Measurements from ENCODE around the gene KLHDC8A. TPM values are rescaled to one million over a fixed set of nuclear protein-coding genes. Genes with fewer than 3 reads are reported as not detected.
"Not testable (repeated sequence)": the region's sequence is repeated elsewhere in the genome, so short reads cannot be mapped to it uniquely, and the experiment has no call there.

Gene KLHDC8A, protein sequence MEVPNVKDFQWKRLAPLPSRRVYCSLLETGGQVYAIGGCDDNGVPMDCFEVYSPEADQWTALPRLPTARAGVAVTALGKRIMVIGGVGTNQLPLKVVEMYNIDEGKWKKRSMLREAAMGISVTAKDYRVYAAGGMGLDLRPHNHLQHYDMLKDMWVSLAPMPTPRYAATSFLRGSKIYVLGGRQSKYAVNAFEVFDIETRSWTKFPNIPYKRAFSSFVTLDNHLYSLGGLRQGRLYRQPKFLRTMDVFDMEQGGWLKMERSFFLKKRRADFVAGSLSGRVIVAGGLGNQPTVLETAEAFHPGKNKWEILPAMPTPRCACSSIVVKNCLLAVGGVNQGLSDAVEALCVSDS
- total RNA-seq = not detected

DNA sequence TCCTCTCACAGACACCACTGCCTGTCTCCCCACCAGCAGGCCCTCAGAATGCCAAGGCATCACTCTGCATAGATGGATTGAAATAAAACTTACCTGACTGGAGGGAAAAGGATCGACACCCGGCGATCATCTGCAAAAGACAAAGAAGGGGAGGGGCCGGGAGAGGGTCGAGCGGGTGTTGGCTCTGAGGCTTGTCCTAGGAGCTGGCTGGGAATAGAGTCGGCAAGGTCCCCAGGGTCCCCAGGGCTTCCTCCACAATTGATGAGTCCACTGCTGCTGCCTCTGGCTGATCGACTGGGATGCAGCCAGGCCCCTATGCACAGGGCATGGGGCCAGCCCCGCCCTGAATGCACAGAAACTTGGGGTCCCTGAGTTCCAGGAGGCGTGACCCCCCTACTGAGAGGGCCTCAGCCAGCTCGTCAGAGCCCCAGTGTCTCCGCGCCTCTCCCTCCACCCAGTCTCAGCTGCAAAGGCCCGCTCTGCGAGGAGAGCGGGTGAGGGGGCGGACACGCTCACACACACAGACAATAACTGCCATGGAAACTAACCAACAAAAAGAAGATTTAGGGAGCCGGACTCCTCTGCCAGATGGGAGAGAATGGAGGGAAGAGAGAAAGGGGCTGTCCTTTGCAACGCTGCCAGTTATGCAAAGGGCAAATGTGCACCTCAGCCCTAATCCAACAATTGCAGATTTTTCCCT is at the start of gene KLHDC8A:
Gene KLHDC8A (minus strand): TSS at position 483 of the 700 bp plus-strand sequence. CDS start 13,318 bp downstream, outside the sequence.
- DNase-seq (ENCODE audit: low spot score) (no peak), ATAC-seq (no peak)

- ATAC-seq; DNase-seq (ENCODE audit: low spot score): not testable (repeated sequence)
These were observed 49.5 kb upstream of the KLHDC8A start for GRCh38 chr1:205406252-205406651.

GRCh38 chr1:205404484-205404883 is 47.8 kb upstream of the KLHDC8A start:
- DNase-seq (ENCODE audit: low spot score); ATAC-seq: not testable (repeated sequence)

DNA sequence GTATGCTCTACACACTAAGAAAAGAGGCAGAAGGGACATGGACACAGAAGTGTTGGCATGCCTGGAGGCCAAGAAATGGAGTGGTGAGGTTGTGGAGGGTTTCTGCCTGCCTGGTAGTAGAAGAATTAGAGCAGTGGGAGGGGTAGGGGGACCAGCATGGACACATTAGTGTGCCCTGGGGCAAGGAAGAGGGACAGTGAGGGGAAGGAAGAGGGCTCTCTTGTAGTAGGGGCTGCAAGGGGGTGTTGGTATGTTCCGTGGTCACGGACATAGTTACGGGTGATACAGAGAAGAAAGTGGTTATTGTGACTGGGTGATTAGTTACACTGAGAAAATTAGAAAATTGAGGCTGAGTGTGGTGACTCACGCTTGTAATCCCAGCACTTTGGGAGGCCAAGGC is 41.9 kb upstream of the KLHDC8A start:
- ATAC-seq (no peak), DNase-seq (ENCODE audit: low spot score) (no peak)

GRCh38 chr1:205396967-205397616 is 40.4 kb upstream of the KLHDC8A start:
- DNase-seq (ENCODE audit: low spot score) = no peak
- peak; percentile 52 for ATAC-seq

DNA sequence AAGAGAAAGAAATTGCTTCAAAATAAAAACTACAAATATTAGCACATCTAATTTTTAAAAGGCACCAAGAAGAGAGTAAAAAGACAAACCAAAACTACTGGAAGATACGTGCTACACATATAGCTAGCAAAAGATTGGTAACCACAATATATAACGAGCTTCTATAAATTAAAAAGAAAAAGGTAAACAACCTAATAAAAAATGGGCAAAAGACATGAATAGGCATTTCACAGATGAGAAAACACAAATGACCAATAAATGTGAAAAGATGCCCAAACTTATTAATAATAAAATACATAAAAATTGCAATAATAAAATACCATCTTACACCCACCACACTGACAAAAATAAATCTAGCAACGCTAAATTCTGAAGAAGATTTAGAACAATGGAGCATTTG is 38.9 kb upstream of the KLHDC8A start:
- ATAC-seq (no peak), DNase-seq (ENCODE audit: low spot score) (no peak)

- ATAC-seq (no peak), DNase-seq (ENCODE audit: low spot score) (no peak)
These were observed 35.9 kb upstream of the KLHDC8A start for GRCh38 chr1:205392650-205393049.

DNA sequence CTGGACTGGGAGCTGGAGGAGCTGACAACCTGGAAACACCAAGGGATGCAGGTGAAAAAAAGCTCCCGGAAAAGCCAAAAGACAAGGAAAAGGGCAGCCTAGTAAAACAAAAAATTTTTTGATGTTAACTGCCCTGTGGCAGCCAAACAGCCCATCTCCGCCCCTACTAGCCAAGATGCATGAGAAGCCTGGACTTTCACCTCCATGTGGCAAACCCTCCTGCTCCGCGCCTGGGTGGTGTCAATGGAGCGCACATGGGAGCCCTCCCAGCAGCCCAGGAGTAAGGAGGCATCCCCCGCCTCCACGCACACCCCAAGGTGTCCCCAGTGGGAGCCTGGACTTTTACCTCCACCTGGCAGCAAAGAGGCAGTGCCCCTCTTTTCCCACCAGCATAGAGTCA is 34.7 kb upstream of the KLHDC8A start:
- DNase-seq (ENCODE audit: low spot score) (no peak), ATAC-seq (peak; percentile 44)

DNA sequence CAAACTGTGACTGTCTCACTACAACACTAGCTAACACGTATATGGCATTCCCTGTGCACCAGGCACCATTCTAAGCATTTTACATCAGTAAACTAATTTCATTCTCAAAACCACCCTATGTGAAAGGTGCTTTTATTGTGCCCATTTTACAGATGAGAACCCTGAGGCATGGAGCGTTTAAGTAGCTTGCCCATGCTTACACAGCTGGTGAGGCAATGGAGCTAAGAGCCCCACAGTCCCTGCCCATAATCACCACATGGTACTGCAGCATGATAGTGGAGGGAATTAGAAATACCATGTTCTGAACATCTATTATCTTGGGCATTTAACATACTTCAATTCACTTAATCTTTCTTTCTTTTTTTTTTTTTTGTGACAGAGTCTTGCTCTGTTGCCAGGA is 31.1 kb upstream of the KLHDC8A start:
- DNase-seq (ENCODE audit: low spot score) (no peak), ATAC-seq (no peak)

DNA sequence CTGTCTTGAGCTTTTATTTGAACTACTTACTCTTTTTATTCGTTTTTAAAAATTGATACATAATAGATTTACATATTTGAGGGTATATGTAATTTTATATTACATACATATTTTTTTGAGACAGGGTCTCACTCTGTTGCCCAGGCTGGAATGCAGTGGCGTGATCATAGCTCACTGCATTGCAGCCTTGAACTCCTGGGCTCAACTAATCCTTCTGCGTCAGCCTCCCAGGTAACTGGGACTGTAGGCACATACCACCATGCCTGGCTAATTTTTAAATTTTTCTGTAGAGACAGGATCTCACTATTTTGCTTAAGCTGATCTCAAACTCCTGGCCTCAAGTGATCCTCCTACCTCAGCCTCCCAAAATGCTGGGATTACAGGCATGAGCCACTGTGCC is 26.3 kb upstream of the KLHDC8A start:
- not testable (repeated sequence) for ATAC-seq; DNase-seq (ENCODE audit: low spot score)

DNA sequence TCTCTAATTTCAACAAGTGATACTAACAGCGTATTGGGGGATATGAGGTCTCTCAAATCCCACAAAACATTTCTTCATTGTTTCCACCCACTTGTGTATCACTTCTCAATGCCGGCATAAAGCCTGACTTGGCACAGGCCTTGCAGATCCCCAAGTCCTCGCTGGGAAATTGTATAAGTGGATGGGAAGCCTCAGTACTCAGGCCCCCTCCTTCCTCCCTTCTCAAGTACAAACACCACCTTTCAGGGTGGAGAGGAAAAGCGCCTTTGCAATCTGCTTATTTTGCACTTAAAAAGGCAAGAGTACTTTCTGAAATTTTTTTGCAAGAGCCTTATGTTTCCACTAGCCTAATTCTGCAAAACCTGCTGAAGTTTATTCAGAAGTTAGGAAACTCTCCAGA is 25.8 kb upstream of the KLHDC8A start:
- DNase-seq (ENCODE audit: low spot score) = no peak
- no peak for ATAC-seq

DNA sequence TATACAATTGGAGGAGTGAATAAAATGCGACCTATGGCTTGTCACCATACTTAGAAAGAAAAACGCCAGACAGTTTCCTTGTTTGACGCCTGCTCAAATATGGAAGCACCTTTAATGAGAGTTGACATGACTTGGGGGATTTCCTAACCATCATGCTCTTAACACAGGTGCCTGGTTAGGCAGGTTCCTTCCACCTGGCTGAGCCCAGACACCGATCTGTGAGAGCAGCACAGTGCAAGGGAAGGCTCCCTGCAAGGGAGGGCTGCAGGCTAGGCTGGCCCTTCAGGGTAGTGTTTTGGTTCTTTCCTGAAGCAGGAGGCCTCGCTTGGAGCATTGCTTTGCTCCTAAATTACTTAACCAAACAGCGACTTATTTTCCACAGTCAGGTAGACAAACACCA is 24.6 kb upstream of the KLHDC8A start:
- ATAC-seq = no peak
- no peak for DNase-seq (ENCODE audit: low spot score)

GRCh38 chr1:205380882-205381281 is 24.2 kb upstream of the KLHDC8A start:
- no peak for DNase-seq (ENCODE audit: low spot score)
- ATAC-seq = no peak

DNA sequence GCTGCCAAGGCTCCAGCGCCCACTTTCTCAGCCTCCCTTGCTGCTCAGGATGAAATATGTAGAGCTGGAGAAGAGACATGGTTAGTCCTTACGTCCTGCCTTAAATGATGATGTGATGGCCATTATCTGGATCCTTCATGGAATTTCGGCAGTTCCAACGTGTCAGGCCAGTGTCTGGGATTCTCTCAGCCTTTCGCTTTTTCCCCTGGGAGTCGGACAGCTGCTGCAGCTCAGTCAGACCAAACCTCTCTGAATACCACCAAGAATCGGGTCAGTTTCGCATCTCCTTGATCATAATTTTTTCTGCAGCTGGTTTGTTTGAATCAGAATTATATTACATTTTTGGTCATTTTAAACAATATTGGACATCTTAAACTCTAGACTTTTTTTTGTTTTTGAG is 22.3 kb upstream of the KLHDC8A start:
- DNase-seq (ENCODE audit: low spot score) (no peak), ATAC-seq (no peak)

GRCh38 chr1:205377355-205377754 is 20.6 kb upstream of the KLHDC8A start:
- DNase-seq (ENCODE audit: low spot score) = no peak
- no peak for ATAC-seq

DNA sequence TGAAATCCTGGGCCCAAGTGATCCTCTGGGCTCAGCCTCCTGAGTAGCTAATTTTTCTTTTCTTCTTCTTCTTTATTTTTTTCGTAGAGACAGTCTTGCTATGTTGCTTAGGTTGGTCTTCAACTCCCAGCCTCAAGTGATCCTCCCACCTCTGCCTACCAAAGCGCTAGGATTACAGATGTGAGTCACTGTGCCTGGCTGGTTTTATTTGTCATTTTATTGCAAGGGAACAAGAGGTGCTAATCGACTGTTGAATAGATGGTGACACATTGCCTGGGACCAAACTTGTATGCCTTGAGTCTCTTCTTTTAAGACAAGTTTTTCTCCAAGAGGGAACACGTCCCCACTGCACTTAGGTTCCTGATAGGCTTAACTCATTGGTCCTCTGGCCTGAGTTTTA is 20.0 kb upstream of the KLHDC8A start:
- ATAC-seq (no peak), DNase-seq (ENCODE audit: low spot score) (no peak)

GRCh38 chr1:205375835-205376545 is 19.3 kb upstream of the KLHDC8A start:
- no peak for DNase-seq (ENCODE audit: low spot score)
- peak; percentile 67 for ATAC-seq

DNA sequence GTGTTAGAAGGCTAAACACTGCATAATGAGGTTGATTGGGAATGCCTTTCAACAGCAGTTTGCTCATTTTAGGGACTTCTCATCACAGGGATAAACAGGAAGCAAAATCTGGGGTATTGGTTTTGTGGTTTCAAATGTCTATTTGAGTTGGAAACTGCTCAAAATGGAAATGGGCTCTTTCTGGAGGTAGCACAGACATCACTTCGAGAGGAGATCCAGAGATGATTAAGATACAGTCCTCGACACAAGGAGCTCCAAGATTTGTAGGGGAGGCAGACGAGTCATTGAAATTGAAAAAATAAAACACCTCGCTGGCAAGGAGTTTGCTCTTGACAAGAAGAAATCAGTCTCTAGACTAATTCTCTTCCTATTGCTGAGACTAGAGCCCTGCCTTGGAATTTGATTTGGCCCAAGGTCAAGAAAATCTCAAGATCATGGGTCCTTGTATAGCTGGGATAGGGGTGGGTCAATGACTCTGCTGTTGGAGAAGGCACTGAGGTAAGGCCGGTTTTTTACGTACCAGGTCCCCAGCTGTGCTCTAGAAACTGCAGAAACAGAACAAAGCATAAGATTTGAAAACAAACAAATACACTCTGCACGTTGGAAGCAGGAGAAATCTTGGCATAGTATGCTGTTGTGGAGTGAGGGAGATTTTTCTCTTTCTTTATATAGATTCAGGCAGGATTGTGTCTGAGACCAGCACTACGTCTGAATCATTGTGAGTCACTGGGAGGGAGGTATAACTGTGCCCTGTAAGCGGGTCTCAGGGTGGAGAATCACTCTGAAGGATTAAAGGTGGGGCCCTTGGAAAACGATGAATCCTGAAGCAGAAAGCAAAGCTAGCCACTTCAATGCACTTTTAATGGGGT is 17.7 kb upstream of the KLHDC8A start:
- DNase-seq (ENCODE audit: low spot score) = no peak
- ATAC-seq = no peak

DNA sequence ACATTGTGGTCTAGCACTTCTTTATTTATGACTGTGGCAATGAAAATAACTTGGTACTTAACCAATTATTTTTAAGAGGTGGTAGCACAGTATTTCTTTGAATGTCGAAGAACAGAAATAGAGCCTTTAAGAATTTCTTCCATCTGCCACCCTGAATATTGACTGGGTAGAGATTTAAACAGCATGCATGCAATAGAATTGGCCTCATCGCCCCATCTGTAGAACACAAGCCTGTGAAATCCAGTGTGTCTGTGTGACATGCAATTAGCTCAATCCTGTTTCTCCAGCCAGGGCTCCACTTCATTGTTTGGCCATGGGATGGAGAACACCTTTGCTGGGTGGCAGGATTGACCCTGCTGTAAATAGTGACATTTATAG is 17.1 kb upstream of the KLHDC8A start:
- ATAC-seq (no peak), DNase-seq (ENCODE audit: low spot score) (no peak)

All from left lobe of liver (tissue), 2 donors.